Sciatic nerve (tissue), 2 donors: ENCODE data around the gene ZNF578. TPM values are rescaled to one million over a fixed set of nuclear protein-coding genes. Genes with fewer than 3 reads are reported as not detected.
"Not testable (repeated sequence)": the region's sequence is repeated elsewhere in the genome, so short reads cannot be mapped to it uniquely, and the experiment has no call there.

Experiments
- ATAC-seq: fragments of 200-7000 bp; cut with Tn5 transposase; one replicate; pipeline ENCODE4 v1.9.1; 2020; ENCODE audit warnings: mild to moderate bottlenecking, moderate library complexity
- DNase-seq: peaks from one replicate; pipeline ENCODE4 v3.0.0-alpha.2; 2020; ENCODE audit warnings: low spot score
- intact Hi-C: fragments of 100-400 bp; cut with DNase I; formaldehyde crosslinking; loops from one replicate; pipeline ENCODE4 v1.14.2; 2022
- total RNA-seq: library from RNA; stranded (reverse); fragmentation: NEBNext Ultra II Directional; extraction: Animal tissue kit (Norgen Biotek cat#: 25700); gene quantifications from one replicate; pipeline ENCODE4 v1.2.1, GENCODE V29; 2021
- donor health status: DM: no; HTN: no; CAD: no.
- donor health status: DM: no; HTN: no; CAD: no.

The ZNF578 gene
- 4.9 TPM for total RNA-seq

GRCh38 chr19:52453324-52454094 is at the start of gene ZNF578:
Gene ZNF578 (plus strand): TSS chr19:52453553. CDS start chr19:52501846, 48,293 bp downstream.
- intact Hi-C loops = no loop called here
- DNase-seq = peak; percentile 86
- ATAC-seq = peak; percentile 98

GRCh38 chr19:52410276-52410675 is 43.1 kb upstream of the ZNF578 start:
- DNase-seq (no peak), ATAC-seq (no peak)
- intact Hi-C loops = no loop called here

GRCh38 chr19:52415711-52416110 is 37.6 kb upstream of the ZNF578 start:
- intact Hi-C loops = no loop called here
- no peak for ATAC-seq

GRCh38 chr19:52428937-52429336 is 24.4 kb upstream of the ZNF578 start, which contains the start of gene ZNF534:
Gene ZNF534 (plus strand): TSS chr19:52429148. CDS start chr19:52431475, 2,327 bp downstream.
- no peak for DNase-seq
- intact Hi-C loops = no loop called here
- no peak for ATAC-seq

More at GRCh38 chr19:52415711-52416110, 37.6 kb upstream of the ZNF578 start:
- no peak for DNase-seq

- ATAC-seq (no peak), DNase-seq (no peak)
- intact Hi-C loops = no loop called here
Measured at GRCh38 chr19:52442179-52442578, 11.2 kb upstream of the ZNF578 start.

GRCh38 chr19:52444506-52444905 is 8.8 kb upstream of the ZNF578 start:
- DNase-seq = no peak
- ATAC-seq = no peak
- intact Hi-C loops = no loop called here

- ATAC-seq (no peak), DNase-seq (no peak)
- intact Hi-C loops = no loop called here
Measured at GRCh38 chr19:52451241-52451640, 2.1 kb upstream of the ZNF578 start.

GRCh38 chr19:52464798-52465470 is 11.6 kb downstream of the ZNF578 start:
- intact Hi-C loops = no loop called here
- DNase-seq = no peak
- ATAC-seq = no peak

GRCh38 chr19:52473655-52474350 is 20.4 kb downstream of the ZNF578 start:
- ATAC-seq (no peak), DNase-seq (no peak)
- intact Hi-C loops = no loop called here

- no peak for ATAC-seq
Measured at GRCh38 chr19:52474351-52475127, 21.2 kb downstream of the ZNF578 start.

GRCh38 chr19:52484111-52484743 is 30.9 kb downstream of the ZNF578 start:
- DNase-seq, ATAC-seq, intact Hi-C loops: not testable (repeated sequence)

More at GRCh38 chr19:52474351-52475127, 21.2 kb downstream of the ZNF578 start:
- DNase-seq = no peak
- intact Hi-C loops = no loop called here

- ATAC-seq, DNase-seq, intact Hi-C loops: not testable (repeated sequence)
Measured at GRCh38 chr19:52485064-52485463, 31.7 kb downstream of the ZNF578 start.

- DNase-seq, ATAC-seq, intact Hi-C loops: not testable (repeated sequence)
Measured at GRCh38 chr19:52485561-52486240, 32.3 kb downstream of the ZNF578 start.

GRCh38 chr19:52492201-52492993 is 39.0 kb downstream of the ZNF578 start:
- ATAC-seq (no peak), DNase-seq (no peak)
- intact Hi-C loops = no loop called here

- ATAC-seq (no peak), DNase-seq (no peak)
- intact Hi-C loops = no loop called here
Measured at GRCh38 chr19:52492994-52493470, 39.7 kb downstream of the ZNF578 start.

- DNase-seq (no peak), ATAC-seq (no peak)
- intact Hi-C loops = no loop called here
Measured at GRCh38 chr19:52494518-52494917, 41.2 kb downstream of the ZNF578 start.

- DNase-seq (no peak), ATAC-seq (no peak)
- intact Hi-C loops = no loop called here
Measured at GRCh38 chr19:52498571-52498970, 45.2 kb downstream of the ZNF578 start.
